Esophagus squamous epithelium (tissue), 4 donors: ENCODE data around the gene NLK.

Source experiments
- POLR2A ChIP-seq, 4 donors: fragments of 450-650 bp; IDR thresholded peaks; one replicate each; pipeline ENCODE4 v1.6.1; 2017; ENCODE audit warnings: antibody characterized with exemption in 4 of 4, mild to moderate bottlenecking in 4 of 4, moderate library complexity in 3 of 4
- TF ChIP-seq, protein P1 (sequence below), 6 experiments: fragments of 450-650 bp in 4 of 6; fragments of 200-600 bp in 2 of 6; sonication (generic) in 2 of 6; IDR thresholded peaks; one replicate each; pipeline ENCODE4 v1.5.1; 2016 to 2019; ENCODE audit warnings: antibody characterized with exemption in 6 of 6, mild to moderate bottlenecking in 4 of 6, moderate library complexity in 4 of 6

DNA sequence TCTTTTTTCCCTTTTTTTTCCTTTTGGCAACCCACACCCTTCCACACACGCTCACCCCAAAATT, at the start of gene NLK:
- TF ChIP-seq, protein P1, sequence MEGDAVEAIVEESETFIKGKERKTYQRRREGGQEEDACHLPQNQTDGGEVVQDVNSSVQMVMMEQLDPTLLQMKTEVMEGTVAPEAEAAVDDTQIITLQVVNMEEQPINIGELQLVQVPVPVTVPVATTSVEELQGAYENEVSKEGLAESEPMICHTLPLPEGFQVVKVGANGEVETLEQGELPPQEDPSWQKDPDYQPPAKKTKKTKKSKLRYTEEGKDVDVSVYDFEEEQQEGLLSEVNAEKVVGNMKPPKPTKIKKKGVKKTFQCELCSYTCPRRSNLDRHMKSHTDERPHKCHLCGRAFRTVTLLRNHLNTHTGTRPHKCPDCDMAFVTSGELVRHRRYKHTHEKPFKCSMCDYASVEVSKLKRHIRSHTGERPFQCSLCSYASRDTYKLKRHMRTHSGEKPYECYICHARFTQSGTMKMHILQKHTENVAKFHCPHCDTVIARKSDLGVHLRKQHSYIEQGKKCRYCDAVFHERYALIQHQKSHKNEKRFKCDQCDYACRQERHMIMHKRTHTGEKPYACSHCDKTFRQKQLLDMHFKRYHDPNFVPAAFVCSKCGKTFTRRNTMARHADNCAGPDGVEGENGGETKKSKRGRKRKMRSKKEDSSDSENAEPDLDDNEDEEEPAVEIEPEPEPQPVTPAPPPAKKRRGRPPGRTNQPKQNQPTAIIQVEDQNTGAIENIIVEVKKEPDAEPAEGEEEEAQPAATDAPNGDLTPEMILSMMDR (IDR thresholded peaks at IDR 0.05) = no peak
- no peak for TF ChIP-seq POLR2A (IDR thresholded peaks at IDR 0.05)
